ENCODE data around the gene TEX11. TPM values are rescaled to one million over a fixed set of nuclear protein-coding genes. Genes with fewer than 3 reads are reported as not detected.

TEX11 gene
- total RNA-seq, 4 donors from 2014 or later: not detected

GRCh38 chrX:70494441-70494840, 414.1 kb downstream of the TEX11 start:
- H3K36me3 ChIP-seq: peaks cover 3% of the 10 kb centered on the region
- H3K9me3 ChIP-seq: no peaks in the 10 kb centered on the region
- H3K27me3 ChIP-seq: no peaks in the 10 kb centered on the region
- no peak overlapping the region for H3K4me3 ChIP-seq
- H3K27ac ChIP-seq: no peak overlapping the region
- no peaks in the 10 kb centered on the region for H3K4me1 ChIP-seq
- WGBS: 57% methylated on average over 4 of the region's 4 CpGs
- no peak for TF ChIP-seq POLR2AphosphoS5 (IDR thresholded peaks at IDR 0.05)
- TF ChIP-seq POLR2A (IDR thresholded peaks at IDR 0.05): no peak
- no peak for TF ChIP-seq CTCF (IDR thresholded peaks at IDR 0.05)
- no peak for TF ChIP-seq EP300 (IDR thresholded peaks at IDR 0.05)
- DNase-seq (ENCODE audit: low spot score in 2 of 2): no peak

GRCh38 chrX:70488856-70489255, 419.7 kb downstream of the TEX11 start:
- no peaks in the 10 kb centered on the region for H3K27me3 ChIP-seq
- DNase-seq (ENCODE audit: low spot score in 2 of 2): no peak
- H3K4me1 ChIP-seq: no peaks in the 10 kb centered on the region
- WGBS: 59% methylated on average over 2 of the region's 2 CpGs
- TF ChIP-seq CTCF (IDR thresholded peaks at IDR 0.05) (no peak), EP300 (IDR thresholded peaks at IDR 0.05) (no peak), POLR2A (IDR thresholded peaks at IDR 0.05) (no peak), POLR2AphosphoS5 (IDR thresholded peaks at IDR 0.05) (no peak)
- H3K4me3 ChIP-seq: no peak overlapping the region
- no peak overlapping the region for H3K27ac ChIP-seq
- H3K36me3 ChIP-seq: no peaks in the 10 kb centered on the region
- H3K9me3 ChIP-seq: no peaks in the 10 kb centered on the region

GRCh38 chrX:70485466-70485865, 423.0 kb downstream of the TEX11 start:
- Histone ChIP-seq H3K36me3 (no peaks in the 10 kb centered on the region), H3K27ac (no peak overlapping the region), H3K4me3 (no peak overlapping the region), H3K4me1 (no peaks in the 10 kb centered on the region), H3K9me3 (no peaks in the 10 kb centered on the region), H3K27me3 (no peaks in the 10 kb centered on the region)
- 55% methylated on average over 7 of the region's 7 CpGs for WGBS
- DNase-seq (ENCODE audit: low spot score in 2 of 2): no peak
- TF ChIP-seq POLR2A (IDR thresholded peaks at IDR 0.05) (no peak), CTCF (IDR thresholded peaks at IDR 0.05) (no peak), EP300 (IDR thresholded peaks at IDR 0.05) (no peak), POLR2AphosphoS5 (IDR thresholded peaks at IDR 0.05) (no peak)

- no peak for DNase-seq (ENCODE audit: low spot score in 2 of 2)
- H3K9me3 ChIP-seq: no peaks in the 10 kb centered on the region
- 79% methylated on average over 2 of the region's 2 CpGs for WGBS
- H3K4me3 ChIP-seq: no peak overlapping the region
- no peak overlapping the region for H3K27ac ChIP-seq
- TF ChIP-seq POLR2AphosphoS5 (IDR thresholded peaks at IDR 0.05): no peak
- no peak for TF ChIP-seq CTCF (IDR thresholded peaks at IDR 0.05)
- TF ChIP-seq POLR2A (IDR thresholded peaks at IDR 0.05): no peak
- TF ChIP-seq EP300 (IDR thresholded peaks at IDR 0.05): no peak
- H3K4me1 ChIP-seq: peaks cover 3% of the 10 kb centered on the region
- H3K36me3 ChIP-seq: no peaks in the 10 kb centered on the region
- H3K27me3 ChIP-seq: no peaks in the 10 kb centered on the region
These were observed 426.2 kb downstream of the TEX11 start for GRCh38 chrX:70482300-70482699.

GRCh38 chrX:70481471-70482270, 426.8 kb downstream of the TEX11 start:
- H3K4me1 ChIP-seq: peaks cover 5% of the 10 kb centered on the region
- no peak overlapping the region for H3K27ac ChIP-seq
- no peaks in the 10 kb centered on the region for H3K27me3 ChIP-seq
- H3K9me3 ChIP-seq: no peaks in the 10 kb centered on the region
- WGBS: 80% methylated on average over 8 of the region's 8 CpGs
- H3K4me3 ChIP-seq: no peak overlapping the region
- TF ChIP-seq POLR2AphosphoS5 (IDR thresholded peaks at IDR 0.05) (no peak), CTCF (IDR thresholded peaks at IDR 0.05) (no peak), EP300 (IDR thresholded peaks at IDR 0.05) (no peak), POLR2A (IDR thresholded peaks at IDR 0.05) (no peak)
- H3K36me3 ChIP-seq: no peaks in the 10 kb centered on the region
- no peak for DNase-seq (ENCODE audit: low spot score in 2 of 2)

All from suprapubic skin (tissue), 4 donors.